Panc1 (cell line): Measurements from ENCODE around the gene API5. TPM values are rescaled to one million over a fixed set of nuclear protein-coding genes. Genes with fewer than 3 reads are reported as not detected.

Source experiments
- ATAC-seq: fragments of 200-7000 bp; cut with Tn5 transposase; 2 replicates; pipeline ENCODE4 v1.9.1; 2020; ENCODE audit warnings: mild to moderate bottlenecking, moderate library complexity
- BruUV-seq: library from RNA; stranded (reverse); fragments of 400-500 nt; replicated peaks from 2 replicates; lab custom pipeline; 2021; lab: Mats Ljungman, UMichigan
- CTCF ChIA-PET: fragments of 300-600 bp; sonication (Branson Sonifier 250); formaldehyde crosslinking; loops from one replicate; lab custom pipeline; 2022; ENCODE audit warnings: antibody characterized with exemption; lab: Charles Lee
- POLR2A ChIA-PET: fragments of 300-600 bp; sonication (Branson Sonifier 250); formaldehyde crosslinking; loops from one replicate; lab custom pipeline; 2022; ENCODE audit warnings: antibody characterized with exemption; lab: Charles Lee
- DNase-seq: peaks from one replicate; pipeline ENCODE4 v3.0.0-alpha.2; 2010; ENCODE audit warnings: low read depth, low spot score
- H3K27ac ChIP-seq: 2 replicates; pipeline ENCODE4 v1.5.1; 2011; ENCODE audit warnings: mild to moderate bottlenecking, low read length, inconsistent platforms
- H3K27me3 ChIP-seq: fragments of 200-500 bp; sonication (Bioruptor generic); 2 replicates; pipeline ENCODE4 v1.6.0; 2014; ENCODE audit warnings: low read length, inconsistent platforms; ENCODE audit not compliant: control insufficient read depth, insufficient read depth
- H3K36me3 ChIP-seq: fragments of 200-500 bp; sonication (Bioruptor generic); 2 replicates; pipeline ENCODE4 v1.5.1; 2014; ENCODE audit warnings: inconsistent platforms, mild to moderate bottlenecking, low read length, moderate library complexity; ENCODE audit not compliant: control insufficient read depth, insufficient read depth
- H3K4me1 ChIP-seq: 2 replicates; pipeline ENCODE4 v1.5.1; 2011; ENCODE audit warnings: inconsistent platforms, mild to moderate bottlenecking, low read length, moderate library complexity; ENCODE audit not compliant: control insufficient read depth, insufficient read depth
- H3K4me3 ChIP-seq, 2 experiments: 2 replicates each; pipeline ENCODE4 v1.5.1; 2011 to 2012; ENCODE audit warnings: low read depth in 2 of 2, low read length in 2 of 2, mild to moderate bottlenecking in 2 of 2, inconsistent platforms in 1 of 2, moderate library complexity in 1 of 2
- H3K9me3 ChIP-seq: fragments of 200-500 bp; sonication (Bioruptor generic); 2 replicates; pipeline ENCODE4 v1.5.1; 2014; ENCODE audit warnings: low read depth, mild to moderate bottlenecking, inconsistent platforms, low read length, moderate library complexity; ENCODE audit not compliant: control insufficient read depth, insufficient read depth
- SIN3A ChIP-seq: IDR thresholded peaks from 2 replicates; pipeline ENCODE4 v1.6.1; 2012; ENCODE audit warnings: low read depth, mild to moderate bottlenecking, low read length, moderate library complexity, borderline replicate concordance; ENCODE audit not compliant: insufficient read depth
- in situ Hi-C: cut with HindIII; loops from 2 replicates; pipeline ENCODE4 v1.10.0; 2016; ENCODE audit warnings: low sequenced_read_pairs, low pct_unique_long_range_greater_than_20kb
- intact Hi-C: fragments of 100-400 bp; cut with micrococcal nuclease; formaldehyde crosslinking; loops from one replicate; pipeline ENCODE4 v1.10.0; 2022; ENCODE audit not compliant: unreplicated experiment
- total RNA-seq: library from RNA; stranded (reverse); gene quantifications from one replicate; pipeline ENCODE4 v1.2.1, GENCODE V29; 2021; ENCODE audit not compliant: unreplicated experiment

The API5 gene
- total RNA-seq, 1 experiment from 2014 or later, result 102 TPM

- BruUV-seq, result no TSS peak
- intact Hi-C loops (no loop called here), in situ Hi-C loops (no loop called here)
- no peak for TF ChIP-seq SIN3A
- ATAC-seq, result no peak
- no peaks in the 10 kb centered on the region for H3K27me3 ChIP-seq
- DNase-seq, result no peak
- no peak overlapping the region for H3K27ac ChIP-seq
- H3K36me3 ChIP-seq, result peaks cover 52% of the 10 kb centered on the region
- ChIA-PET CTCF (no interaction called here), POLR2A (no interaction called here)
- no peaks in the 10 kb centered on the region for H3K4me1 ChIP-seq
- H3K9me3 ChIP-seq, result no peaks in the 10 kb centered on the region
- no peak overlapping the region for H3K4me3 ChIP-seq
Observed at GRCh38 chr11:43393765-43394355, 82.1 kb downstream of the API5 start.

Other genes starting within 250 kb of the API5 start
- gene TTC17, start 46.9 kb downstream of the API5 start, total RNA-seq, result 54.2 TPM